Measurements from ENCODE around the gene CXCR2. TPM values are rescaled to one million over a fixed set of nuclear protein-coding genes. Genes with fewer than 3 reads are reported as not detected.
A peak's percentile ranks its signal among the peaks of the same experiment; 100 is the strongest.
"Not testable (repeated sequence)": the region's sequence is repeated elsewhere in the genome, so short reads cannot be mapped to it uniquely, and the experiment has no call there.

The CXCR2 gene
- total RNA-seq, 4 donors from 2014 or later = not detected

GRCh38 chr2:218168016-218168415 lies 42.2 kb downstream of the CXCR2 start:
- Histone ChIP-seq H3K27me3 (no peaks in the 10 kb centered on the region), H3K27ac (no peak overlapping the region), H3K4me1 (no peaks in the 10 kb centered on the region), H3K36me3 (no peaks in the 10 kb centered on the region), H3K9me3 (no peaks in the 10 kb centered on the region), H3K4me3 (no peak overlapping the region)
- DNase-seq = no peak
- no peak for TF ChIP-seq CTCF (IDR thresholded peaks at IDR 0.05)
- TF ChIP-seq POLR2A (IDR thresholded peaks at IDR 0.05) = no peak

- Histone ChIP-seq H3K27me3 (no peaks in the 10 kb centered on the region), H3K9me3 (no peaks in the 10 kb centered on the region), H3K27ac (no peak overlapping the region), H3K4me1 (no peaks in the 10 kb centered on the region), H3K4me3 (no peak overlapping the region), H3K36me3 (no peaks in the 10 kb centered on the region)
- TF ChIP-seq CTCF (IDR thresholded peaks at IDR 0.05) (peak in 5 of 6 experiments; percentile 34 to 70 (median 46)), POLR2A (IDR thresholded peaks at IDR 0.05) (no peak)
- DNase-seq = peak in 2 of 3 donors; percentile 68 to 84
These were observed 43.0 kb downstream of the CXCR2 start for GRCh38 chr2:218168635-218169462.

GRCh38 chr2:218169757-218170546 lies 44.1 kb downstream of the CXCR2 start:
- Histone ChIP-seq H3K4me3 (no peak overlapping the region), H3K27me3 (no peaks in the 10 kb centered on the region), H3K27ac (no peak overlapping the region), H3K4me1 (no peaks in the 10 kb centered on the region), H3K36me3 (no peaks in the 10 kb centered on the region), H3K9me3 (no peaks in the 10 kb centered on the region)
- TF ChIP-seq CTCF (IDR thresholded peaks at IDR 0.05) = no peak
- no peak for TF ChIP-seq POLR2A (IDR thresholded peaks at IDR 0.05)
- peak in 1 of 3 donors; percentile 61 for DNase-seq

DNA sequence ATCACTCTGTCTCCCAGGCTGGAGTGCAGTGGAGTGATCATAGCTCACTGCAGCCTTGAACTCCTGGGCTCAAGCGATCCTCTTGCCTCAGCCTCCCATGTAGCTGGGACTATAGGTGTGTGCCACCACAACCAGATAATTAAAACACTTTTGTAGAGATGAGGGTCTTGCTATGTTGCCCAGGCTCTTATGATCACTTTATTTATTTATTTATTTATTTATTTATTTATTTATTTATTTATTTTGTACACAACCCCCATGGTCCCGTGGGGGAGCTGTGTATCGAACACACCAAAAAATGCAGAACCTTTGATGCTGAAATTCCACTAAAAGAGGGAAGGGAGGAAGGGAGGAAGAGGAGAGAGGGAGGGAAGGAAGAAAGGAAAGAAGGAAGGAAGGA lies 45.9 kb downstream of the CXCR2 start:
- H3K36me3 ChIP-seq, H3K4me3 ChIP-seq, H3K9me3 ChIP-seq, H3K4me1 ChIP-seq, H3K27me3 ChIP-seq, DNase-seq, H3K27ac ChIP-seq: not testable (repeated sequence)

DNA sequence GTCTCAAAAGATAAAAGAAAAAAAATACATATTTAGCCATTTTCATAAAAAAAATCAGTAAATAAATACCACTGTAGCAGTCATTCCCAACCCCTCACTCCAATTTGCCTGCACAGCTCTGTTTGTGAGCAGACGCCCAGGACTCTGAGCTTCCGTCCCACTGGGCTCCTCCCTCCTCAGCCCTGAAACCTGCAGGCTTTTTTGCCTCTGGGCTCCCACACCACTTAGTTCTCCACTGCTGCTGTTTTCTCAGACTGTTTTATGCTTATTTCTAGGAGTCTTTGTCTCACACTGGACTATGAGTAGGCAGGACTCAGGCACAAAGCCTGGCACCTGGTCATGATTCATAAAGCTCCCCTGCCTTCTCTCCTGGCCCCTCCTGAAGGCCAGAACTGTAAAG lies 47.0 kb downstream of the CXCR2 start:
- DNase-seq = no peak
- H3K27ac ChIP-seq = no peak overlapping the region
- H3K4me3 ChIP-seq = no peak overlapping the region
- no peak for TF ChIP-seq CTCF (IDR thresholded peaks at IDR 0.05)
- TF ChIP-seq POLR2A (IDR thresholded peaks at IDR 0.05) = no peak
- no peaks in the 10 kb centered on the region for H3K9me3 ChIP-seq
- no peaks in the 10 kb centered on the region for H3K4me1 ChIP-seq
- H3K27me3 ChIP-seq = no peaks in the 10 kb centered on the region
- H3K36me3 ChIP-seq = no peaks in the 10 kb centered on the region

- H3K4me1 ChIP-seq = peaks cover 0 to 5% (median 0%) of the 10 kb centered on the region in 4 donors
- H3K4me3 ChIP-seq = no peak overlapping the region
- no peak overlapping the region for H3K27ac ChIP-seq
- DNase-seq = no peak
- no peak for TF ChIP-seq CTCF (IDR thresholded peaks at IDR 0.05)
- no peak for TF ChIP-seq POLR2A (IDR thresholded peaks at IDR 0.05)
- no peaks in the 10 kb centered on the region for H3K27me3 ChIP-seq
- H3K9me3 ChIP-seq = no peaks in the 10 kb centered on the region
- H3K36me3 ChIP-seq = no peaks in the 10 kb centered on the region
These were observed 54.0 kb downstream of the CXCR2 start for GRCh38 chr2:218179782-218180181.
